ENCODE results near the gene MBNL2.

- TF ChIP-seq POLR2A (IDR thresholded peaks at IDR 0.05) (no peak), POLR2AphosphoS5 (IDR thresholded peaks at IDR 0.05) (no peak), CTCF (IDR thresholded peaks at IDR 0.05) (no peak)
These were observed 91.6 kb downstream of the MBNL2 start for GRCh38 chr13:97313551-97314260.

All from breast epithelium (tissue), 3 donors.